ENCODE measurements around the gene EXD3.
A peak's percentile ranks its signal among the peaks of the same experiment; 100 is the strongest.

The EXD3 gene

GRCh38 chr9:137278721-137279711 lies 143.9 kb downstream of the EXD3 start:
- DNase-seq = no peak

DNA sequence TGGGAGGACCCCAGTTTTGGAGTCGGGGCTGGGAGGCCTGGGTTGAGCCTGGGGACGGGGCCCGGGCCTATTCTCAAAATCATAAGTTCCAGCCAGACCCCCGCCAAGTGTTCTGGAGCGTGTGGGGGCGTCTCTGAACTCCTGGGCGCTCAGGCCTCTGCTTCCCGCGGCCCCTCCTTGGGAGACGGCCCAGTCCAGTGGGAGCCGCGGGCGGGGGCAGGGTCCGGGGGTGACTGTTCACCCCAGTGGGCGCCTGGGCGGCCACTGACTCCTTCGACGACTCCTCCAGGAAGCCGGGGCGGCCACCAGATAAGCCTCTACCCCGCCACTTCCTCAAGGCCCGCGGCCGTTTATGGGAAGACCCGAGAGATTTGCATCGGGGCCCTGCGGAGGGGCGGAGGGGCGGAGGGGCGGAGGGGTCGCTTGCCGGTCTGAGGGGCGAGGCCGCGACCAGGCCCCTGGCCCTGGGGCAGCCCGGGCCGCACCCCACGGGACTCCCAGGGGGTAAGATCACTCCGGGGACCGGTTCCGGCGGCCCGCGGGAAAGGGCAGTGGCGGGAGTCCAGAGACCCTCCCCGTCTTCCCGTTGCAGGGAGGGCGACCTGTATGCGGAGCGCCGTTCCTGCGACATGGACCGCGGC lies 144.8 kb downstream of the EXD3 start:
- DNase-seq = no peak

- peak; percentile 32 for DNase-seq
Measured at GRCh38 chr9:137277329-137278041, 145.5 kb downstream of the EXD3 start, which contains the start of gene TOR4A. TOR4A (plus strand) TSS chr9:137277726; CDS start chr9:137278690, 964 bp downstream.

GRCh38 chr9:137276473-137277328 lies 146.3 kb downstream of the EXD3 start:
- no peak for DNase-seq

GRCh38 chr9:137275588-137276472 lies 147.1 kb downstream of the EXD3 start:
- no peak for DNase-seq

DNA sequence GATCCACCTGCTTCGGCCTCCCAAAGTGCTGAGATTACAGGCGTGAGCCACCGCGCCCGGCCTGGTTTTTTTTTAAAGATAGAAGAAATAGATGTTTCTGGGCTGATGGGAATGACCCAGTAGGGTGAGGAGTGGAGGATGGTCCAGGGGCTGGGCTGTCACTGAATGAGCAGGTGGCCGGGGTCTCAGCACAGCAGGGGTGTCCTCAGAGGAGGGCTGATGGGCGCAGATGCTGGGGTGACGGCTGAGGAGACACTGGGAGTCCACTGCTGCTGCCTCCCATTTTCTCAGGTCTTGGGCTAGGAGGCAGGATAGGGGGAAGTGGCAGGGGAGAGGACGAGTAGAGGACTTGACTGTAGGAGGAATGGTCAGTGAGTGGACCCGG lies 147.8 kb downstream of the EXD3 start:
- no peak for DNase-seq

DNA sequence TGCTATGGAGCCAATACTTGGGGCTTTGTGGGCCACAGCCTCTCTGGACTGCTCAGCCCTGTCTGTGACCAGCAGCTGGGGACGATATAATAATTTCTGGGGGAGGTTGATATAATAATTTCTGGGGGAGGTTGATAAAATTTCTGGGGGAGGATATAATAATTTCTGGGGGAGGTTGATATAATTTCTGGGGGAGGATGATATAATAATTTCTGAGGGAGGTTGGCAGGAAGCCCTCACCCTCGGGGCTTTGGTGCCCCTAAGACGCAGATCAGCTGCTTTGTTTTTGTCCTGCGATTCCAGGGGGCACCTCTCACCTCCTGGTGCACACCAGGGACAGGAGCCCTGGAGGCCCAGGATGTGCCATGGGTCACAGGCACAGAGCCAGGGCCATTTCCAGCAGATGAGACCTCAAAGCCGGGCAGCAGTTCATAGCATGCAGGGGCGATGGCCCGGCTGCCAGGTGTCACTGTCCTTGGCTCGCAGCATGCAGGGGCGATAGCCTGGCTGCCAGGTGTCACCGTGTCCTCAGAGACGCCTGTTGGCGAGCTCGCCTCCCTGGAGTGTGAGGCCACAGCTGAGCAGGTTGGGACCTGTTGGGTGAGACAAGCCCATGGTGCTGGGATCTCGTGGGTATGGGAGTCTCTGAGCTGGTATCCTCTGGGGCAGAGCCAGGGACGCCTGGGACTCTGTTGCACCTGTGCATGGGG lies 149.2 kb downstream of the EXD3 start:
- DNase-seq = no peak

- no peak for DNase-seq
Measured at GRCh38 chr9:137273095-137273490, 149.9 kb downstream of the EXD3 start.

DNA sequence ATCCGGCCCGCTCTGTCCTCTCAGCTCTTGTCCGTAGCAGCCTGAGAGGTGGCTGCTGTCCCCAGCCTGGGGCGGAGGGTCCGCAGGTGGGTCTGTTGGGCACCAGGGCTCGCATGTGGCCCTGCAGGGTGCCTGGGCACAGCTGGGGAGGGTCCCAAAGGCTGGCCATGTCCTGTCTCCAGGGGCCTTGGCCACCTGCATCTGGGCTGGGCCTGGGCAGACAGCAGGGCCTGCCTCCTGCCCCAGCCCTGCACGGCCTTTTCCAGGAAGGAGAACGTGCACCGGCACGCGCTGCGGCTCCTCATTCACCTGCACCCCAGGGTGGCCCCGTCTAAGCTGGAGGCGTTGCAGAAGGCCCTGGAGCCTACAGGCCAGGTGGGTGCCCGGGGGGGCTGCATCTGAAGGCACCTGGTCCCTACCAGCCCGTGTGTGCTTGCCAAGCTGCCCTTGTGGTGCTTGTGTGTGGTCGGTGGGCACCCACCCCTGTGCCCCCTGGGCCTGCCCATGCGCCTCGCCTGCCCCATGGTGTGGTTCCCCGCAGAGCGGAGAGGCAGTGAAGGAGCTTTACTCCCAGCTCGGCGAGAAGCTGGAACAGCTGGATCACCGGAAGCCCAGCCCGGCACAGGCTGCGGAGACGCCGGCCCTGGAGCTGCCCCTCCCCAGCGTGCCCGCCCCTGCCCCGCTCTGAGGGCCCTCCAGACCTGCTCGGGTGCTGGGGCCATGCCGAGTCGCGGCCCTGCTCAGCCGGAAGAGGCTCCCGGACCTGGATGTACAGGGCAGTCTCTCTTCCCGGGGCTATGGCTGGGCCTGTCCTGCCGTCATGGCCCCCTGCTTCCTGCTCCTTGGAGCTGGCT lies 150.5 kb downstream of the EXD3 start:
- DNase-seq = no peak

- no peak for DNase-seq
Measured at GRCh38 chr9:137271696-137272076, 151.3 kb downstream of the EXD3 start.

DNA sequence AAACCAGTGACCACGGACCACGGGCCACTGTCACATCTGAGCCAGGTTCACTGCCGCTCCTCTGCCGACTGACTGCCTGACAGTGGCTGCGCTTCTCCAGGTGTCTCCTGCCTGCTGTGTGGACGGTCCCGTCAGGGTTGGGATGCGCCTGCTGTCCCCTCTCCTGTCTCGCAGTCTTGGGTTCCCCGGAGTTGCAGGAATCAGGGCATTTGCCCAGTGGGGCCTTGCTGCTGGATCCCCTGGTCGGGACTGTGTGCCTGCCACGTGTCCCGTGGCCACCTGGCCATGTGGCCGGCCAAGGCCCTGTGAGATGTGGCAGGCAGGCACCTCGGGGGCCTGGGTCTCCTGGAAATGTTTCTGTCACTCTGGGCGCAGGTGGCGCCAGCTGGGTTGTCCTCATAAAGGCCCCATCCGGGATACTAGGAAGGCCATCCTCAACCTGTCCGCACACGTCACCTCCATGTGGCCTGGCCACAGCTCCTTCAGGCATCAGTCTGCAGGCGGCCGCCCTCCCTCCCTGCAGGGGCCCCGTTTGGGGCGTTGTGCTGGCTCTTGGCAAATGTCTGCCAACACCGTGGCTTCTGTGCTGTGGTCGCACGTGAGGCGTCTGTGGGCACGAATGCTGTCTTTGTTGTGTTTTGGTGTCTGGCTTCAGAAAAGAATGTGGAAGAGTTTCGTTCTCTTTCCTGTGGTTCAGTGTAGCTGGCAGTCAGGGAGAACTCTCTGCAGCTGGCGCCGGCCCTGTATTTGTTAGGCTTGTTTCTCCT lies 151.8 kb downstream of the EXD3 start:
- DNase-seq = peak; percentile 17

GRCh38 chr9:137269231-137269772 lies 153.7 kb downstream of the EXD3 start:
- DNase-seq = no peak

- DNase-seq = no peak
Measured at GRCh38 chr9:137268538-137269201, 154.3 kb downstream of the EXD3 start.

GRCh38 chr9:137267933-137268355 lies 155.0 kb downstream of the EXD3 start:
- DNase-seq = no peak

- no peak for DNase-seq
Measured at GRCh38 chr9:137266585-137267453, 156.1 kb downstream of the EXD3 start.

DNA sequence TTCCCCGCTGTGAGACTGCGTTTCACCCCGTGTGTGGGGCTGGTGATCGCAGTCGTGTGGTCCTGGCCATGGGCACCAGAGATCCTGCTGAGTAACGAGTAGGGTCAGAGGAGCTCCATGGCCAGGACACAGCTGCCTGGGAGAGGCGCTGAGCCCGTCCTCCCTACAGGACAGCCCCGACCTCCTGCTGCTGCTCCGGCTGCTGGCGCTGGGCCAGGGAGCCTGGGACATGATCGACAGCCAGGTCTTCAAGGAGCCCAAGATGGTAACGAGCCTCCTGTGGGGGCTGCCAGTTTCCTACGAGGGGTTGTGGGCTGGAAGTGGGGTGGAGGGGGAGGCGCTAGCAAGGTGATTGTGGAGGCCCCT lies 156.8 kb downstream of the EXD3 start:
- DNase-seq = no peak

Measured in CD4-positive, alpha-beta T cell treated with Interleukin-12 subunit alpha and Interleukin-12 subunit beta, for 1 hour (primary cell).